Esophagus squamous epithelium (tissue), 4 donors: ENCODE measurements around the gene ZNF555.

Experiments
- CTCF ChIP-seq, 6 experiments: fragments of 450-650 bp in 4 of 6; fragments of 200-600 bp in 2 of 6; sonication (generic) in 2 of 6; IDR thresholded peaks; one replicate each; pipeline ENCODE4 v1.5.1; 2016 to 2019; ENCODE audit warnings: antibody characterized with exemption in 6 of 6, mild to moderate bottlenecking in 4 of 6, moderate library complexity in 4 of 6
- POLR2A ChIP-seq, 4 donors: fragments of 450-650 bp; IDR thresholded peaks; one replicate each; pipeline ENCODE4 v1.6.1; 2017; ENCODE audit warnings: antibody characterized with exemption in 4 of 4, mild to moderate bottlenecking in 4 of 4, moderate library complexity in 3 of 4

GRCh38 chr19:2805991-2806649 lies 35.2 kb upstream of the ZNF555 start:
- no peak for TF ChIP-seq CTCF (IDR thresholded peaks at IDR 0.05)
- TF ChIP-seq POLR2A (IDR thresholded peaks at IDR 0.05), result no peak
